Peyer's patch (tissue), 4 donors: ENCODE measurements around the gene DPM2. TPM values are rescaled to one million over a fixed set of nuclear protein-coding genes. Genes with fewer than 3 reads are reported as not detected.

ENCODE experiments used
- DNase-seq, 3 donors: peaks; one replicate each; pipeline ENCODE4 v3.0.0-alpha.2; 2017 to 2019
- H3K27ac ChIP-seq, 4 donors: fragments of 200-600 bp; sonication (generic); one replicate each; pipeline ENCODE4 v1.5.1; 2016 to 2019
- H3K27me3 ChIP-seq, 2 donors: fragments of 200-600 bp; sonication (generic); one replicate each; pipeline ENCODE4 v1.5.1; 2019
- H3K36me3 ChIP-seq, 3 donors: fragments of 200-600 bp; sonication (generic); one replicate each; pipeline ENCODE4 v1.5.1; 2016 to 2019
- H3K4me1 ChIP-seq, 4 donors: fragments of 200-600 bp; sonication (generic); one replicate each; pipeline ENCODE4 v1.5.1; 2016 to 2019
- H3K4me3 ChIP-seq, 4 donors: fragments of 200-600 bp; sonication (generic); 1 replicate in 3 of 4; 2 replicates in 1 of 4; pipeline ENCODE4 v1.5.1; 2016 to 2019; ENCODE audit warnings: mild to moderate bottlenecking in 1 of 4
- H3K9me3 ChIP-seq, 4 donors: fragments of 200-600 bp; sonication (generic); one replicate each; pipeline ENCODE4 v1.5.1; 2016 to 2019; ENCODE audit warnings: mild to moderate bottlenecking in 1 of 4
- CTCF ChIP-seq, 6 experiments: fragments of 450-650 bp in 4 of 6; fragments of 200-600 bp in 2 of 6; sonication (generic) in 1 of 6; IDR thresholded peaks; one replicate each; pipeline ENCODE4 v1.5.1; 2017 to 2019; ENCODE audit warnings: antibody characterized with exemption in 6 of 6, mild to moderate bottlenecking in 3 of 6, moderate library complexity in 1 of 6
- POLR2A ChIP-seq, 2 donors: fragments of 450-650 bp; IDR thresholded peaks; one replicate each; pipeline ENCODE4 v1.5.1; 2017; ENCODE audit warnings: antibody characterized with exemption in 2 of 2, mild to moderate bottlenecking in 2 of 2, moderate library complexity in 2 of 2
- total RNA-seq, 4 donors: library from RNA; depleted of rRNA; stranded (reverse); fragments of >200 nt; gene quantifications; one replicate each; pipeline ENCODE4 v1.1.0, GENCODE V29; 2016

Gene DPM2
- total RNA-seq, 4 donors from 2014 or later, result 20.6 to 27.3 (median 22.1) TPM

- Histone ChIP-seq H3K27ac (peak overlapping the region in 1 of 4 donors; percentile 65), H3K4me1 (peaks cover 0 to 39% (median 34%) of the 10 kb centered on the region in 4 donors), H3K36me3 (peaks cover 0 to 49% (median 0%) of the 10 kb centered on the region in 3 donors), H3K9me3 (no peaks in the 10 kb centered on the region), H3K4me3 (no peak overlapping the region), H3K27me3 (no peaks in the 10 kb centered on the region)
- DNase-seq, result no peak
- TF ChIP-seq CTCF (IDR thresholded peaks at IDR 0.05) (no peak), POLR2A (IDR thresholded peaks at IDR 0.05) (no peak)
These were observed 27.8 kb downstream of the DPM2 start for GRCh38 chr9:127909839-127910273.

- Histone ChIP-seq H3K36me3 (peaks cover 0 to 45% (median 0%) of the 10 kb centered on the region in 3 donors), H3K27me3 (no peaks in the 10 kb centered on the region), H3K4me3 (no peak overlapping the region), H3K9me3 (no peaks in the 10 kb centered on the region), H3K27ac (peak overlapping the region in 1 of 4 donors; percentile 92), H3K4me1 (peaks cover 0 to 46% (median 40%) of the 10 kb centered on the region in 4 donors)
- DNase-seq, result no peak
- no peak for TF ChIP-seq CTCF (IDR thresholded peaks at IDR 0.05)
- no peak for TF ChIP-seq POLR2A (IDR thresholded peaks at IDR 0.05)
These were observed 29.1 kb downstream of the DPM2 start for GRCh38 chr9:127908660-127908926.

GRCh38 chr9:127907867-127908659, 29.6 kb downstream of the DPM2 start:
- Histone ChIP-seq H3K4me1 (peaks cover 0 to 51% (median 43%) of the 10 kb centered on the region in 4 donors), H3K4me3 (no peak overlapping the region), H3K27ac (peak overlapping the region in 1 of 4 donors; percentile 92), H3K36me3 (peaks cover 0 to 40% (median 0%) of the 10 kb centered on the region in 3 donors), H3K9me3 (no peaks in the 10 kb centered on the region), H3K27me3 (no peaks in the 10 kb centered on the region)
- no peak for DNase-seq
- TF ChIP-seq CTCF (IDR thresholded peaks at IDR 0.05) (no peak), POLR2A (IDR thresholded peaks at IDR 0.05) (no peak)

GRCh38 chr9:127905788-127906191, 31.9 kb downstream of the DPM2 start:
- Histone ChIP-seq H3K4me1 (peaks cover 0 to 57% (median 46%) of the 10 kb centered on the region in 4 donors), H3K27me3 (no peaks in the 10 kb centered on the region), H3K9me3 (no peaks in the 10 kb centered on the region), H3K4me3 (peak overlapping the region in 3 of 4 donors; percentile 10 to 27 (median 16)), H3K36me3 (peaks cover 0 to 21% (median 0%) of the 10 kb centered on the region in 3 donors), H3K27ac (peak overlapping the region; percentile 76 to 96 (median 88))
- DNase-seq, result peak in 2 of 3 donors; percentile 73 to 76
- TF ChIP-seq CTCF (IDR thresholded peaks at IDR 0.05), result no peak
- no peak for TF ChIP-seq POLR2A (IDR thresholded peaks at IDR 0.05)

- DNase-seq, result peak in 2 of 3 donors; percentile 67 to 78
- TF ChIP-seq CTCF (IDR thresholded peaks at IDR 0.05) (no peak), POLR2A (IDR thresholded peaks at IDR 0.05) (no peak)
- Histone ChIP-seq H3K4me3 (peak overlapping the region; percentile 10 to 34 (median 18)), H3K36me3 (peaks cover 0 to 14% (median 0%) of the 10 kb centered on the region in 3 donors), H3K4me1 (peaks cover 0 to 57% (median 49%) of the 10 kb centered on the region in 4 donors), H3K9me3 (no peaks in the 10 kb centered on the region), H3K27me3 (no peaks in the 10 kb centered on the region), H3K27ac (peak overlapping the region; percentile 76 to 96 (median 88))
These were observed 32.5 kb downstream of the DPM2 start for GRCh38 chr9:127905004-127905728.
